MM.1S (cell line): ENCODE measurements around the gene ACKR1.

Experiments
- DNase-seq: peaks from one replicate; pipeline ENCODE4 v3.0.0-alpha.2; 2015
- H2AFZ ChIP-seq: fragments of 300-600 bp; sonication (generic); 2 replicates; pipeline ENCODE4 v1.6.0; 2016; ENCODE audit warnings: antibody characterized with exemption, low read length
- H3F3A ChIP-seq: fragments of 300-600 bp; sonication (generic); 2 replicates; pipeline ENCODE4 v1.6.1; 2016; ENCODE audit warnings: mild to moderate bottlenecking, antibody characterized with exemption, low read length, moderate library complexity, mixed read lengths; ENCODE audit not compliant: insufficient read depth
- H3K27ac ChIP-seq: fragments of 300-600 bp; sonication (generic); 2 replicates; pipeline ENCODE4 v1.5.1; 2016; ENCODE audit warnings: mild to moderate bottlenecking, low read length
- H3K27me3 ChIP-seq: fragments of 300-600 bp; sonication (generic); replicated peaks from 2 replicates; pipeline ENCODE4 v1.6.0; 2016; ENCODE audit warnings: low read length; ENCODE audit not compliant: insufficient read depth
- H3K36me3 ChIP-seq: fragments of 300-600 bp; sonication (generic); replicated peaks from 2 replicates; pipeline ENCODE4 v1.6.1; 2016; ENCODE audit warnings: mild to moderate bottlenecking, low read length, mixed read lengths; ENCODE audit not compliant: insufficient read depth
- H3K4me1 ChIP-seq: fragments of 300-600 bp; sonication (generic); 2 replicates; pipeline ENCODE4 v1.6.1; 2016; ENCODE audit warnings: low read length, mixed read lengths
- H3K4me2 ChIP-seq: fragments of 300-600 bp; sonication (generic); 2 replicates; pipeline ENCODE4 v1.6.0; 2016; ENCODE audit warnings: low read depth, low read length
- H3K4me3 ChIP-seq: fragments of 300-600 bp; sonication (generic); 2 replicates; pipeline ENCODE4 v1.5.1; 2016; ENCODE audit warnings: low read length, mixed read lengths
- H3K79me2 ChIP-seq: fragments of 300-600 bp; sonication (generic); 2 replicates; pipeline ENCODE4 v1.6.1; 2016; ENCODE audit warnings: mixed run types, low read length, mixed read lengths
- H3K9ac ChIP-seq: fragments of 300-600 bp; sonication (generic); 2 replicates; pipeline ENCODE4 v1.6.1; 2016; ENCODE audit warnings: low read length, mixed read lengths
- H3K9me2 ChIP-seq: fragments of 300-600 bp; sonication (generic); replicated peaks from 2 replicates; pipeline ENCODE4 v1.6.1; 2016; ENCODE audit warnings: mild to moderate bottlenecking, low read length, mixed read lengths; ENCODE audit not compliant: insufficient read depth
- H3K9me3 ChIP-seq: fragments of 300-600 bp; sonication (generic); replicated peaks from 2 replicates; pipeline ENCODE4 v1.6.1; 2016; ENCODE audit warnings: mild to moderate bottlenecking, low read length, mixed read lengths; ENCODE audit not compliant: insufficient read depth
- H4K20me1 ChIP-seq: fragments of 300-600 bp; sonication (generic); 2 replicates; pipeline ENCODE4 v1.6.1; 2016; ENCODE audit warnings: mild to moderate bottlenecking, low read length, moderate library complexity, mixed read lengths; ENCODE audit not compliant: insufficient read depth
- CTCF ChIP-seq: fragments of 300-600 bp; sonication (generic); IDR thresholded peaks from 2 replicates; pipeline ENCODE4 v1.5.1; 2016; ENCODE audit warnings: antibody characterized with exemption, low read length, mixed read lengths
- EZH2 ChIP-seq: fragments of 300-600 bp; sonication (generic); optimal IDR thresholded peaks from 2 replicates; pipeline ENCODE3; 2017; ENCODE audit warnings: low read depth, mild to moderate bottlenecking, antibody characterized with exemption, low read length, mixed read lengths
- EZH2phosphoT487 ChIP-seq: fragments of 300-600 bp; sonication (generic); IDR thresholded peaks from 2 replicates; pipeline ENCODE4 v1.6.1; 2018; ENCODE audit warnings: antibody characterized with exemption, low read length

ACKR1 gene

GRCh38 chr1:159247266-159247665 is 42.6 kb downstream of the ACKR1 start:
- Histone ChIP-seq H3K4me1 (no peaks in the 10 kb centered on the region), H3F3A (no peaks in the 10 kb centered on the region), H3K9me2 (no peaks in the 10 kb centered on the region), H3K27me3 (no peaks in the 10 kb centered on the region), H3K36me3 (no peaks in the 10 kb centered on the region), H3K4me3 (no peak overlapping the region), H3K9ac (no peak overlapping the region), H3K79me2 (no peaks in the 10 kb centered on the region), H3K4me2 (no peak overlapping the region), H3K9me3 (no peaks in the 10 kb centered on the region), H2AFZ (no peak overlapping the region), H4K20me1 (no peaks in the 10 kb centered on the region), H3K27ac (no peak overlapping the region)
- TF ChIP-seq EZH2 (no peak), EZH2phosphoT487 (no peak), CTCF (no peak)
- DNase-seq: no peak

- H3K36me3 ChIP-seq: no peaks in the 10 kb centered on the region
- no peak overlapping the region for H3K4me2 ChIP-seq
- H3K27ac ChIP-seq: no peak overlapping the region
- H3K9me3 ChIP-seq: no peaks in the 10 kb centered on the region
- no peaks in the 10 kb centered on the region for H3F3A ChIP-seq
- TF ChIP-seq EZH2phosphoT487: no peak
- H3K79me2 ChIP-seq: no peaks in the 10 kb centered on the region
- H3K9ac ChIP-seq: no peak overlapping the region
- H3K4me1 ChIP-seq: no peaks in the 10 kb centered on the region
- no peaks in the 10 kb centered on the region for H4K20me1 ChIP-seq
- no peaks in the 10 kb centered on the region for H3K27me3 ChIP-seq
- no peaks in the 10 kb centered on the region for H3K9me2 ChIP-seq
- H3K4me3 ChIP-seq: no peak overlapping the region
- no peak for DNase-seq
- H2AFZ ChIP-seq: no peak overlapping the region
Observed at GRCh38 chr1:159248311-159248710, 43.6 kb downstream of the ACKR1 start.

- no peaks in the 10 kb centered on the region for H3K27me3 ChIP-seq
- H3K9me2 ChIP-seq: no peaks in the 10 kb centered on the region
- no peak overlapping the region for H3K9ac ChIP-seq
- H3K4me3 ChIP-seq: no peak overlapping the region
- H3K36me3 ChIP-seq: no peaks in the 10 kb centered on the region
- no peak overlapping the region for H3K27ac ChIP-seq
- no peaks in the 10 kb centered on the region for H3K4me1 ChIP-seq
- no peak overlapping the region for H2AFZ ChIP-seq
- no peak for DNase-seq
- no peaks in the 10 kb centered on the region for H3K79me2 ChIP-seq
- TF ChIP-seq CTCF (no peak), EZH2phosphoT487 (no peak), EZH2 (no peak)
- no peak overlapping the region for H3K4me2 ChIP-seq
- no peaks in the 10 kb centered on the region for H4K20me1 ChIP-seq
- H3K9me3 ChIP-seq: no peaks in the 10 kb centered on the region
- H3F3A ChIP-seq: no peaks in the 10 kb centered on the region
Observed at GRCh38 chr1:159250638-159251216, 46.1 kb downstream of the ACKR1 start.
